ENCODE data around the gene SOBP. TPM values are rescaled to one million over a fixed set of nuclear protein-coding genes. Genes with fewer than 3 reads are reported as not detected.

The SOBP gene
- total and polyA plus RNA-seq, 2 donors (not counting 1 experiment from before 2014, with no cell fraction given) = 0.82 to 1.5 TPM

- WGBS (ENCODE audit: insufficient coverage) = 60% methylated on average over 1 of the region's 1 CpG
- Histone ChIP-seq H3K27ac (ENCODE audit: low read length in 2 of 2) (no peak overlapping the region), H4K20me1 (ENCODE audit: control insufficient read depth, insufficient read depth, low read length, poor library complexity, severe bottlenecking) (no peaks in the 10 kb centered on the region), H2AFZ (ENCODE audit: insufficient read depth, low read depth, low read length, poor library complexity, severe bottlenecking) (no peak overlapping the region), H3K9ac (ENCODE audit: low read length) (no peak overlapping the region), H3K4me1 (ENCODE audit: control insufficient read depth in 2 of 2, insufficient read depth in 2 of 2, low read length in 2 of 2) (no peaks in the 10 kb centered on the region), H3K79me2 (ENCODE audit: control insufficient read depth, insufficient read depth, low read length) (no peaks in the 10 kb centered on the region), H3K4me3 (ENCODE audit: control extremely low read depth in 1 of 5, extremely low read depth in 1 of 5, insufficient read depth in 1 of 5, low read depth in 2 of 5, low read length in 4 of 5) (no peak overlapping the region), H3K9me3 (ENCODE audit: control extremely low read depth in 1 of 3, control insufficient read depth in 2 of 3, insufficient read depth in 1 of 3, low read length in 2 of 3) (no peaks in the 10 kb centered on the region), H3K27me3 (replicated peaks in 1 of 4; ENCODE audit: control extremely low read depth in 1 of 4, control insufficient read depth in 3 of 4, insufficient read depth in 4 of 4, low read length in 3 of 4) (no peaks in the 10 kb centered on the region), H3K4me2 (replicated peaks; ENCODE audit: low read depth, low read length, poor library complexity, severe bottlenecking) (no peak overlapping the region), H3K36me3 (replicated peaks in 1 of 2; ENCODE audit: control extremely low read depth in 1 of 2, control insufficient read depth in 1 of 2, extremely low read depth in 1 of 2, insufficient read depth in 2 of 2, low read length in 1 of 2) (no peaks in the 10 kb centered on the region)
- no peaks in the 10 kb centered on the region for H3K4me1 Mint-ChIP-seq
- ATAC-seq (ENCODE audit: low read depth) (no peak), DNase-seq (no peak)
- intact Hi-C loops (cut with micrococcal nuclease) = no loop called here
- CTCF ChIA-PET = no interaction called here
- H3K27me3 Mint-ChIP-seq = peaks cover under 1% of the 10 kb centered on the region
- no peak overlapping the region for H3K4me3 Mint-ChIP-seq
- POLR2A ChIA-PET = no interaction called here
- TF ChIP-seq CTCF (IDR thresholded peaks at IDR 0.05) (no peak), EZH2 (IDR thresholded peaks at IDR 0.05; ENCODE audit: borderline replicate concordance, insufficient read depth, low read depth, low read length, poor library complexity, severe bottlenecking) (no peak)
- H3K9me3 Mint-ChIP-seq (ENCODE audit: insufficient read depth) = no peaks in the 10 kb centered on the region
- H3K27ac Mint-ChIP-seq = no peak overlapping the region
Observed at GRCh38 chr6:107590378-107590777, 100.5 kb downstream of the SOBP start.

- Histone ChIP-seq H3K4me2 (replicated peaks; ENCODE audit: low read depth, low read length, poor library complexity, severe bottlenecking) (no peak overlapping the region), H2AFZ (ENCODE audit: insufficient read depth, low read depth, low read length, poor library complexity, severe bottlenecking) (no peak overlapping the region), H3K9ac (ENCODE audit: low read length) (no peak overlapping the region), H3K4me1 (ENCODE audit: control insufficient read depth in 2 of 2, insufficient read depth in 2 of 2, low read length in 2 of 2) (no peaks in the 10 kb centered on the region), H4K20me1 (ENCODE audit: control insufficient read depth, insufficient read depth, low read length, poor library complexity, severe bottlenecking) (no peaks in the 10 kb centered on the region), H3K36me3 (replicated peaks in 1 of 2; ENCODE audit: control extremely low read depth in 1 of 2, control insufficient read depth in 1 of 2, extremely low read depth in 1 of 2, insufficient read depth in 2 of 2, low read length in 1 of 2) (no peaks in the 10 kb centered on the region), H3K27me3 (replicated peaks in 1 of 4; ENCODE audit: control extremely low read depth in 1 of 4, control insufficient read depth in 3 of 4, insufficient read depth in 4 of 4, low read length in 3 of 4) (no peaks in the 10 kb centered on the region), H3K9me3 (ENCODE audit: control extremely low read depth in 1 of 3, control insufficient read depth in 2 of 3, insufficient read depth in 1 of 3, low read length in 2 of 3) (no peaks in the 10 kb centered on the region), H3K4me3 (ENCODE audit: control extremely low read depth in 1 of 5, extremely low read depth in 1 of 5, insufficient read depth in 1 of 5, low read depth in 2 of 5, low read length in 4 of 5) (no peak overlapping the region), H3K79me2 (ENCODE audit: control insufficient read depth, insufficient read depth, low read length) (no peaks in the 10 kb centered on the region), H3K27ac (ENCODE audit: low read length in 2 of 2) (no peak overlapping the region)
- no peak overlapping the region for H3K27ac Mint-ChIP-seq
- intact Hi-C loops (cut with micrococcal nuclease) = no loop called here
- WGBS (ENCODE audit: insufficient coverage) = no CpG with 5 or more reads among the region's 1 CpG
- no peak for DNase-seq
- ChIA-PET POLR2A (no interaction called here), CTCF (no interaction called here)
- no peaks in the 10 kb centered on the region for H3K9me3 Mint-ChIP-seq (ENCODE audit: insufficient read depth)
- no peaks in the 10 kb centered on the region for H3K4me1 Mint-ChIP-seq
- no peak for ATAC-seq (ENCODE audit: low read depth)
- H3K27me3 Mint-ChIP-seq = peaks cover 4% of the 10 kb centered on the region
- no peak overlapping the region for H3K4me3 Mint-ChIP-seq
- TF ChIP-seq EZH2 (IDR thresholded peaks at IDR 0.05; ENCODE audit: borderline replicate concordance, insufficient read depth, low read depth, low read length, poor library complexity, severe bottlenecking) (no peak), CTCF (IDR thresholded peaks at IDR 0.05) (no peak)
Observed at GRCh38 chr6:107591346-107591745, 101.4 kb downstream of the SOBP start.
